GM12878 (cell line): ENCODE results near the gene CHDH. TPM values are rescaled to one million over a fixed set of nuclear protein-coding genes. Genes with fewer than 3 reads are reported as not detected.

Experiments
- ATF7 ChIP-seq: fragments of 450-650 bp; IDR thresholded peaks from 2 replicates; pipeline ENCODE4 v1.6.1; 2016; ENCODE audit warnings: low read depth, mild to moderate bottlenecking
- BMI1 ChIP-seq: fragments of 450-650 bp; IDR thresholded peaks from 2 replicates; pipeline ENCODE4 v1.6.1; 2016; ENCODE audit warnings: mild to moderate bottlenecking, moderate library complexity, borderline replicate concordance
- CBX5 ChIP-seq: sonication (generic); IDR thresholded peaks from 2 replicates; pipeline ENCODE4 v1.6.1; 2016; ENCODE audit warnings: low read depth, moderate library complexity, mild to moderate bottlenecking, inconsistent platforms
- CTCF ChIP-seq, 3 experiments: IDR thresholded peaks in 2 of 3; conservative IDR thresholded peaks in 1 of 3; 2 replicates each; pipeline ENCODE4 v1.5.1; 2011; ENCODE audit warnings: low read depth in 3 of 3, low read length in 3 of 3, mild to moderate bottlenecking in 3 of 3, control low read depth in 2 of 3, moderate library complexity in 2 of 3, inconsistent platforms in 1 of 3, mixed read lengths in 1 of 3; ENCODE audit not compliant: control insufficient read depth in 2 of 3, insufficient read depth in 1 of 3; ENCODE audit errors: extremely low read depth in 1 of 3
- CUX1 ChIP-seq: IDR thresholded peaks from 2 replicates; pipeline ENCODE4 v1.6.1; 2012; ENCODE audit warnings: improper control_type of control experiment, low read depth, low read length; ENCODE audit not compliant: insufficient replicate concordance
- EGR1 ChIP-seq, 2 experiments: IDR thresholded peaks; 1 replicate in 1 of 2; 2 replicates in 1 of 2; pipeline ENCODE4 v1.6.1; 2011 to 2012; ENCODE audit warnings: low read depth in 2 of 2, low read length in 2 of 2, borderline replicate concordance in 1 of 2, mild to moderate bottlenecking in 1 of 2, moderate library complexity in 1 of 2
- HDAC2 ChIP-seq: fragments of 200-600 bp; sonication (generic); IDR thresholded peaks from 2 replicates; pipeline ENCODE4 v1.6.1; 2017
- JUNB ChIP-seq: IDR thresholded peaks from 2 replicates; pipeline ENCODE4 v1.6.1; 2016; ENCODE audit warnings: antibody characterized with exemption, mild to moderate bottlenecking
- KAT2A ChIP-seq: conservative IDR thresholded peaks from 2 replicates; pipeline ENCODE4 v1.6.1; 2011; ENCODE audit warnings: low read depth, low read length; ENCODE audit not compliant: control insufficient read depth
- MXI1 ChIP-seq: fragments of 150-350 bp; IDR thresholded peaks from 2 replicates; pipeline ENCODE4 v1.6.1; 2011; ENCODE audit warnings: low read depth, mild to moderate bottlenecking, inconsistent platforms, low read length, improper control_type of control experiment
- PML ChIP-seq: IDR thresholded peaks from 2 replicates; pipeline ENCODE4 v1.6.1; 2012; ENCODE audit warnings: low read length, inconsistent platforms
- RAD21 ChIP-seq: IDR thresholded peaks from 2 replicates; pipeline ENCODE4 v1.6.1; 2011; ENCODE audit warnings: mild to moderate bottlenecking, low read depth, low read length, moderate library complexity; ENCODE audit not compliant: insufficient read depth
- RCOR1 ChIP-seq: conservative IDR thresholded peaks from 2 replicates; pipeline ENCODE4 v1.6.1; 2012; ENCODE audit warnings: low read depth, low read length, improper control_type of control experiment
- SIN3A ChIP-seq: IDR thresholded peaks from 2 replicates; pipeline ENCODE4 v1.6.1; 2012; ENCODE audit warnings: low read depth, low read length, improper control_type of control experiment
- SMARCA5 ChIP-seq: fragments of 450-650 bp; IDR thresholded peaks from 2 replicates; pipeline ENCODE4 v1.6.1; 2017; ENCODE audit warnings: mild to moderate bottlenecking
- STAT3 ChIP-seq: IDR thresholded peaks from 2 replicates; pipeline ENCODE4 v1.6.1; 2011; ENCODE audit warnings: low read depth, low read length, improper control_type of control experiment
- SUPT20H ChIP-seq: IDR thresholded peaks from 2 replicates; pipeline ENCODE4 v1.6.1; 2011; ENCODE audit warnings: low read depth, mild to moderate bottlenecking, low read length, moderate library complexity, borderline replicate concordance; ENCODE audit not compliant: control insufficient read depth
- TARDBP ChIP-seq: IDR thresholded peaks from 2 replicates; pipeline ENCODE4 v1.6.1; 2016; ENCODE audit warnings: borderline replicate concordance
- TCF7 ChIP-seq: IDR thresholded peaks from 2 replicates; pipeline ENCODE4 v1.6.1; 2014; ENCODE audit warnings: antibody characterized with exemption, borderline replicate concordance
- ZNF217 ChIP-seq: fragments of 450-650 bp; IDR thresholded peaks from 2 replicates; pipeline ENCODE4 v1.6.1; 2017; ENCODE audit warnings: antibody characterized with exemption, mild to moderate bottlenecking
- ZNF24 ChIP-seq: fragments of 450-650 bp; IDR thresholded peaks from 2 replicates; pipeline ENCODE4 v1.6.1; 2017; ENCODE audit warnings: antibody characterized with exemption, mild to moderate bottlenecking
- polyA plus RNA-seq, 11 experiments: library from polyadenylated mRNA; depleted of rRNA in 4 of 11; unstranded in 6 of 11; stranded (reverse) in 5 of 11; fragments of >200 nt; fragmentation: Nextera tagmentation in 4 of 11; fragmentation: Illumina TruSeq in 1 of 11; extraction: Ambion mirVana in 4 of 11; extraction: Trizol in 1 of 11; gene quantifications; 1 replicate in 1 of 11; 2 replicates in 10 of 11; pipeline versions ENCODE4 v1.2.1 to v1.2.3, GENCODE V29; 2011 to 2016; ENCODE audit warnings: inconsistent platforms in 2 of 11, missing spikeins in 2 of 11, low read depth in 1 of 11
- total RNA-seq, 4 experiments: library from RNA; depleted of rRNA in 3 of 4; stranded (reverse); fragments of >200 nt in 3 of 4; fragmentation: Illumina TruSeq in 1 of 4; extraction: Trizol in 1 of 4; gene quantifications; 2 replicates each; pipeline versions ENCODE4 v1.2.1 to v1.2.3, GENCODE V29; 2013 to 2021

Gene CHDH
- total and polyA plus RNA-seq, 10 of the 15 experiments (the other 5 are each of a cell fraction or from before 2014, with no cell fraction given) = 0.95 to 8.3 (median 2.9) TPM

GRCh38 chr3:53845103-53845880 is 927 bp downstream of the CHDH start (continued):
- TF ChIP-seq CUX1 (no peak), JUNB (no peak), TCF7 (no peak), ZNF24 (no peak), SMARCA5 (peak; percentile 41; the same call in 1 of the 2 replicates), CTCF (IDR thresholded peaks at IDR 0.05 in 2 of 3, conservative IDR thresholded peaks at IDR 0.05 in 1 of 3; ENCODE audit: control insufficient read depth in 2 of 3, extremely low read depth in 1 of 3, insufficient read depth in 1 of 3, low read depth in 3 of 3, low read length in 3 of 3) (peak; percentile 29 to 33 (median 30); a peak in 2 of 6 replicates), HDAC2 (no peak), MXI1 (no peak), KAT2A (no peak), TARDBP (no peak), RCOR1 (no peak), ZNF217 (peak; percentile 39), EGR1 (IDR thresholded peaks at IDR 0.05; ENCODE audit: borderline replicate concordance in 1 of 2, low read depth in 2 of 2, low read length in 2 of 2) (peak in 1 of 2 experiments; percentile 60; a peak in 1 of 3 replicates), SUPT20H (no peak), PML (no peak), SIN3A (0 out of 2 replicates have a peak, but pooled peaks have one; percentile 51), CBX5 (no peak), ATF7 (no peak), BMI1 (no peak), RAD21 (no peak), STAT3 (no peak)
